Ishikawa (cell line): ENCODE measurements around the gene PCED1A.

ENCODE experiments used
- EP300 ChIP-seq: IDR thresholded peaks from 2 replicates; pipeline ENCODE4 v1.6.1; 2012; ENCODE audit warnings: borderline replicate concordance
- FOXM1 ChIP-seq: IDR thresholded peaks from 2 replicates; pipeline ENCODE4 v1.6.1; 2012; ENCODE audit warnings: low read depth, borderline replicate concordance
- RAD21 ChIP-seq: IDR thresholded peaks from 2 replicates; pipeline ENCODE4 v1.6.1; 2012; ENCODE audit warnings: low read depth
- REST ChIP-seq: IDR thresholded peaks from 2 replicates; pipeline ENCODE4 v1.6.1; 2012; ENCODE audit warnings: low read depth, mild to moderate bottlenecking
- TEAD4 ChIP-seq: IDR thresholded peaks from 2 replicates; pipeline ENCODE4 v1.6.1; 2012
- YY1 ChIP-seq: IDR thresholded peaks from 2 replicates; pipeline ENCODE4 v1.6.1; 2012; ENCODE audit warnings: low read depth

GRCh38 chr20:2849529-2849928 lies 9.1 kb upstream of the PCED1A start:
- TF ChIP-seq FOXM1, result no peak
- TF ChIP-seq EP300, result no peak
- no peak for TF ChIP-seq YY1
- no peak for TF ChIP-seq RAD21
- TF ChIP-seq TEAD4, result no peak
- no peak for TF ChIP-seq REST
